Coronary artery (tissue), 2 donors: ENCODE data around the gene RXFP4.

ENCODE experiments used
- DNase-seq: peaks from one replicate; pipeline ENCODE4 v3.0.0-alpha.2; 2017; ENCODE audit warnings: low spot score
- H3K27ac ChIP-seq, 2 donors: fragments of 200-600 bp; sonication (generic); one replicate each; pipeline ENCODE4 v1.5.1; 2016 to 2019
- H3K4me3 ChIP-seq: fragments of 200-600 bp; sonication (generic); 2 replicates; pipeline ENCODE4 v1.5.1; 2016; ENCODE audit warnings: mild to moderate bottlenecking, moderate library complexity
- TF ChIP-seq, protein P1 (sequence below): fragments of 200-600 bp; sonication (generic); IDR thresholded peaks from one replicate; pipeline ENCODE4 v1.5.1; 2019; ENCODE audit warnings: antibody characterized with exemption

Gene RXFP4

DNA sequence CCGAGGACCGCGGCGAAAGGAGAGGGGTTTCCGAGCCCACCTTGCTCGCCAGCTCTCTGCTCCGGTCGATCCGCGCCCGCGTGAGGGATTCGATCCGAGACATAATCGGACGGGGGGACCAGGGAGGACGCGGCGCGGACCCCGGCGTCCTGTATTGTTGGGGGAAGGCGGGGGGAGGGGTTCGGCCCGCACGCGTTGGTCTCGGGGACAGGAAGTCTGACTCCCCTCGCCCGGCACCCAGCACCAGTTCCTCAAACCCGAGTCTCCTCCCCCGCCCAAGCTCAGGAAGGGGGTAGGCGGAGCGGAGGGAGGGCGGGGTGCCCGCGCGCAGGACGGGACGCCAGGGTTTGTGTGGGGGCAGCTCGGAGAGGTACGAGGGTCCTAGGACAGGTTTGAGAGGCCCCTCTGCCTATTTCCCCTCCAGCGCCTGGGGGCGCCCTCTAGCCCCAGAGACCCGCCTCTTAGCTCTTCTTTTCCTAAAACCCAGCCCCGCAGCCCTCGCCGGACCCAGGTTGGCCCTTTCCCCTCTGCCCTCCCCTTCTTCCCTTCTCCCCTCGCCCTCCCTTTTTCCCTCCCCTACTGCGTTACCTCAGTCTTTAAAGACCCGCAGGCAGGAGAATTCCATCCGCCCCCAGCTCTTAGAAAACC, 37.0 kb downstream of the RXFP4 start, which contains the start of gene ARHGEF2:
TSS of gene ARHGEF2 (minus strand) at position 223 of the 648 bp plus-strand sequence. CDS start at position 103, 120 bp downstream.
- peak; percentile 84 for DNase-seq
- TF ChIP-seq, protein P1, sequence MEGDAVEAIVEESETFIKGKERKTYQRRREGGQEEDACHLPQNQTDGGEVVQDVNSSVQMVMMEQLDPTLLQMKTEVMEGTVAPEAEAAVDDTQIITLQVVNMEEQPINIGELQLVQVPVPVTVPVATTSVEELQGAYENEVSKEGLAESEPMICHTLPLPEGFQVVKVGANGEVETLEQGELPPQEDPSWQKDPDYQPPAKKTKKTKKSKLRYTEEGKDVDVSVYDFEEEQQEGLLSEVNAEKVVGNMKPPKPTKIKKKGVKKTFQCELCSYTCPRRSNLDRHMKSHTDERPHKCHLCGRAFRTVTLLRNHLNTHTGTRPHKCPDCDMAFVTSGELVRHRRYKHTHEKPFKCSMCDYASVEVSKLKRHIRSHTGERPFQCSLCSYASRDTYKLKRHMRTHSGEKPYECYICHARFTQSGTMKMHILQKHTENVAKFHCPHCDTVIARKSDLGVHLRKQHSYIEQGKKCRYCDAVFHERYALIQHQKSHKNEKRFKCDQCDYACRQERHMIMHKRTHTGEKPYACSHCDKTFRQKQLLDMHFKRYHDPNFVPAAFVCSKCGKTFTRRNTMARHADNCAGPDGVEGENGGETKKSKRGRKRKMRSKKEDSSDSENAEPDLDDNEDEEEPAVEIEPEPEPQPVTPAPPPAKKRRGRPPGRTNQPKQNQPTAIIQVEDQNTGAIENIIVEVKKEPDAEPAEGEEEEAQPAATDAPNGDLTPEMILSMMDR, result no peak
- peak within 1 kb of the TSS; percentile 94 to 98 for H3K27ac ChIP-seq
- peak within 1 kb of the TSS; percentile 81 for H3K4me3 ChIP-seq

DNA sequence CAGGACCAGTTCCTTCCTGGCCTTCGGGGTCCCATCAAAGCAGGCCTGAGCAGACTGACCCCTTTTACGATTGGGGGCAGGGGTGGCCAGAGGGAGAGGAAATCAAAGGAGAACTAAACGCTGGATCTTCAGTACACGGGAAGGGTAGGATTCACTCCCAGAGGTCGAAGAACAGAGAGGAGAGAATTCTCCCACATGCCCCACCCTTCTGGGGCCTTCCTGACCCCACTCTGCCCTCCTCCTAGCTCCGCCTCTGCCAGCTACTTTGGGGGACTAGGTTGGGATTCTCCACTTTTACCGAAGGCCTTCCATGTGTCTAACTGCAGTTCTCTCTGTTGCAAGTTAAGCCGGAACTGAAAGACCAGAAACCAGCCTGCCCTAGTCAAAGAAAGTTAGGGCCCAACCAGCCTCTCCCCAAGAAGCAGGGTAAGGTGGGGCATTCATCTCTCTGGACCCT, 37.6 kb downstream of the RXFP4 start:
- Histone ChIP-seq H3K27ac (peak overlapping the region; percentile 94 to 98), H3K4me3 (peak overlapping the region; percentile 81)
- TF ChIP-seq, protein P1, result no peak
- DNase-seq, result no peak

DNA sequence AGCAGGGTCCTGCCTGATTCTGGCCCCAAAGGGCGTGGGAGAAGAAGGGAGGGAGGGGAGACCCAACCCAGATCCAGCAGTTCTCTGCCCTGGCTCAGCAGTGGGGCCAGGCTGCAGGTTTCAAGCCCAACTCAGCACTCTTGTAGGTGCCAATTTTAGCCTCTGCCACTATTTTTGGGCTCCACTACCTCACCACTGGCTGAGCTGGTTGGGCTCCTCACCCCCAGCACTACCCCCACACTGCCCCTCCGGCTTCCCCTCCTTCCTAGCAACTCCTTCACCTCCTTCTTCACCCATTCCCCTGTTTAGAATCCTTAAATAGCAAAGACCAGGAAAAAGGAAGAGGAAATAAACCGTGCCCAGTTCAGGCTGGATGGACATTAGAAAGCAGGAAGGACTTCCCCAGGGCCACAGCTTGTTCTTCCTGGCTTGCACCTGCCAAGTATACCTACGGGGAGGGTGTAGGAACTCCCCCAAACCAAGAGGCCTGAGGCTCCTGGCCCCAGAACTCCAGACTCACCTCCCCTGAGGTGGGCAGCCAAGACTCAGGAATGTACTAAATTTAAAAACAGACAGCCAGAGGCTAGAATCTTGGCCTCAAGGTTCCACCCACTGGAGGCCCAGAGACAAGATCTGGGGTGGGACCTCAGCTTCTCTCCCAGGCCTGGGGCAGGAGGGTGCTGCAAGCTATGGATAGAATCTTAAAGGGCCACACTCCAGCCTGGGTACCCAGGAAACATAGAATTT, 38.3 kb downstream of the RXFP4 start:
- peak overlapping the region; percentile 94 to 98 for H3K27ac ChIP-seq
- H3K4me3 ChIP-seq, result peak overlapping the region; percentile 81
- peak; percentile 85 for DNase-seq
- TF ChIP-seq, protein P1, result no peak

DNA sequence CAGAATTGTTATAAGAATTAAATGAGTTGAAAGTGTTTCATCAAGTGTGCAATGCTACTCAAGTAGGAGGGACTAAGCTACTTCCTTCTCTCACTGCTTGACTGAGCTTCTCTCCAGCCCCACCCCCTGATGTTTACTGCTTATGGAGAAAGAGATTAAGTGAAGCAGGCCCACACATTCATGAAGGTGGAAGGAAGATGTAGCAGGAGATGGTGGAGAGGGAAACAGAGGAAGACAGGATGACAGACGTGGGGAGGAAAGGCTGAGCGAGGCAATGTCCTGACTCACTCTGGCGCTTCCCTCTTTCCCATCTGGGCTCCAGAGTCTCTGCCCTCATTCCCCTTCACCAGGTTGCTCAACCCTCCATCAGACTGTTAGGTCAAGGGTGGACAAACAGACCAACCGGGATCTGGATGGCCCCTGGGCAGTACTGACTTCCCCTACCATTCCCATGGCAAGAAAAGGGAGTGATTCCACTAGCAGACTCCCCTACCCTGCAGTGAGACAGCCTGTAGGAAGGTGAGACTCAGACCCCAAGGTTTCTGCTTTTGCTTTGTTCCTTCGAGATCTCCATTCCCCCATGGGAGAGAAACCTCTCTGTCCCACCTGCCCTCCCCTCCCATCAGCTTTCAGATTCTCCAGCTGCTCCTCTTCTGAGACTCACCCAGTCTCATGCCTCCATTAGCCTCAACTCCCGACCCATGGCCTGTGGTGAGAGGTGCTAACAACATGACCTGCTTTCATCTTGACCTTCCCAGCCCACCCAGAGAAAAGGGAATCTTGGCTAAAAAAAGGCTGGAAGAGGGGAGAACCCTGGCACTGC, 40.0 kb downstream of the RXFP4 start:
- peak overlapping the region; percentile 94 to 98 for H3K27ac ChIP-seq
- TF ChIP-seq, protein P1, result no peak
- no peak for DNase-seq
- peak overlapping the region; percentile 81 for H3K4me3 ChIP-seq

DNA sequence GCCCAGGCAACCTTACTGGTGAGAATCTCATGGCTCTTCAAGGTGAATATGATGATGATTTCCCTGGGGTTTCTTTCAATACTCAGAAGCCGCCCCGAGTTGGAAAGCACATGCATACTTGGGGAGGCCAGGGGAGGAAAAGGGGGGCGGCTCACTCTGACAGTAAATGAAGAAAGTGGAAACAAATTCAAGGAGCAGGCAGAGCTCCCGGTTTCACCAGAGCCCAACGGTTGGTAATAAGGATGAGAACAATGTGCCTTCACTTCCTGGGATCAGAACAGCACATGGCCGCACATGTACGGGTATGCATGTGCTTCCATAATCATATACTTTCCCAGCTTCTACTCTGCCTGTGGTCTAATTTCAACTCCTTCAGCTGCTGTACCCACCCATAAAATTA, 40.7 kb downstream of the RXFP4 start:
- DNase-seq, result no peak
- H3K4me3 ChIP-seq, result peak overlapping the region; percentile 81
- TF ChIP-seq, protein P1, result no peak
- peak overlapping the region; percentile 94 to 98 for H3K27ac ChIP-seq

DNA sequence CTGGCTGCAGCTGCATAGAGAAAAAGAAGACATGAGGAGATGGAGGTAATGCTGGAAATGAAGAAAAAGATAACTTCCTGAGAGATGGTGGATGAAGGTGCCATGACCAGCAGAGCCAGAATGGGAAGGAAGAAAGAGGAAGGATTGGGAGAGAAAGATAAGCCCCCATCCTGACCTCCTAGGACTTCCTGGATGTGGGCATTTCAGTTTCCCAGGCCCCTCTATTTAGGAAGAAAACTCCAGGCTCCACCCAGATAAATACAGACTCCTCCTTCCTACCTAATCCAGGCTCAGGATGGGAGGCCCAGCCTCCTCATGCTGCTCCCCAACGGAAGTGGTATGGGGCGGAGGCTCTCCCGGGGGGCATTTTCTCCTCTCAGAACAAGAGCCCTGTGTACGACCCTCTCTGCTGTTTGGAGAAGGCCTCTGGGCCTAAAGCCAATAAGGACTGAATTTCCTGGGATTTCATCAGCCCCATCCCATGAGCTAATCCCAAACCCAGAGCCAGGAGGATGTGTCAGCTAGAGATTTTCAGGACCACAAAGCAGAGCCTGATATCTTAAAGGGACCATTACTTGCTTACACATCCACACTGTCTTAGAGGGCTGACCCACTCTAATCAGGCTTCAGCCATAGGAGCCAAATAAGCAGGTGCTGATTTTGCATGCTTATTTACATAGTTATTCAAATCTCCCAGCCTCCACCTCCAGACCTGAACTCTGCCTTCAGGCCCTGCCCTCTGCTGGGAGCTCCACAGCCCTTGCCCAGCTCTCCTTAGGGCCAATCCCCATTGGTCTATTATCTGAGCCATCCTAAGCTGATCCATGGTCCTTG, 42.0 kb downstream of the RXFP4 start:
- TF ChIP-seq, protein P1, result no peak
- Histone ChIP-seq H3K27ac (peak overlapping the region; percentile 72 to 94), H3K4me3 (peak overlapping the region; percentile 81)
- no peak for DNase-seq
